Activated CD8-positive, alpha-beta memory T cell treated with anti-CD3 and anti-CD28 coated beads, Interleukin-2, amount 10 ng/mL, durations not matched to agents 7 days and 5 days (primary cell): ENCODE measurements around the gene NAA80. TPM values are rescaled to one million over a fixed set of nuclear protein-coding genes. Genes with fewer than 3 reads are reported as not detected.

ENCODE experiments used
- total RNA-seq, 2 experiments: library from RNA; stranded (reverse); gene quantifications; one replicate each; pipeline ENCODE4 v1.2.3, GENCODE V29; 2021

Gene NAA80
- total RNA-seq, 2 experiments from 2014 or later: 23.1 to 37.3 TPM

Other genes starting within 250 kb of the NAA80 start
- 100 to 1,000 TPM; 176 to 202 TPM for gene RBM5, start 210.5 kb downstream of the NAA80 start, total RNA-seq
- gene SEMA3F, start 144.1 kb downstream of the NAA80 start, total RNA-seq: under 1 TPM; 0.07 to 0.09 TPM
- not detected for gene GNAT1, start 107.8 kb downstream of the NAA80 start, total RNA-seq
- not detected for gene SLC38A3, start 94.1 kb downstream of the NAA80 start, total RNA-seq
- 100 to 1,000 TPM; 450 to 509 TPM for gene GNAI2, start 63.2 kb downstream of the NAA80 start, total RNA-seq
- gene SEMA3B, start 30.3 kb downstream of the NAA80 start, total RNA-seq: under 1 TPM; 0.16 to 0.70 TPM
- not detected for gene LSMEM2, start 20.3 kb downstream of the NAA80 start, total RNA-seq
- gene IFRD2, start 7.0 kb downstream of the NAA80 start, total RNA-seq: 100 to 1,000 TPM in 1 of 2 experiments, 10 to 100 TPM in 1; 74.8 to 103 TPM
- 10 to 100 TPM; 13.0 to 14.3 TPM for gene HYAL3, start within 50 bp of the NAA80 start, total RNA-seq
- gene HYAL1, start 4.2 kb upstream of the NAA80 start, total RNA-seq: under 1 TPM; 0.14 to 0.15 TPM
- gene HYAL2, start 23.3 kb upstream of the NAA80 start, total RNA-seq: 1 to 10 TPM; 7.4 TPM
- 10 to 100 TPM; 20.4 to 25.0 TPM for gene TUSC2, start 28.8 kb upstream of the NAA80 start, total RNA-seq
- gene RASSF1, start 41.4 kb upstream of the NAA80 start, total RNA-seq: 100 to 1,000 TPM; 124 to 205 TPM
- 1 to 10 TPM; 2.4 to 2.9 TPM for gene ZMYND10, start 46.3 kb upstream of the NAA80 start, total RNA-seq
- gene NPRL2, start 51.4 kb upstream of the NAA80 start, total RNA-seq: 10 to 100 TPM; 45.3 to 49.7 TPM
- gene CYB561D2, start 51.5 kb upstream of the NAA80 start, total RNA-seq: 10 to 100 TPM; 35.1 to 37.7 TPM
- 10 to 100 TPM; 19.8 to 23.0 TPM for gene TMEM115, start 60.1 kb upstream of the NAA80 start, total RNA-seq
- 1 to 10 TPM in 1 of 2 experiments, under 1 TPM in 1; 0.56 to 1.1 TPM for gene CACNA2D2, start 204.2 kb upstream of the NAA80 start, total RNA-seq